ENCODE results near the gene TRIM9. TPM values are rescaled to one million over a fixed set of nuclear protein-coding genes. Genes with fewer than 3 reads are reported as not detected.

TRIM9 gene
- total and polyA plus RNA-seq, 9 of the 15 experiments (the other 6 are each of a cell fraction or from before 2014, with no cell fraction given), result 0.03 to 0.15 (median 0.04) TPM; not detected in 4

DNA sequence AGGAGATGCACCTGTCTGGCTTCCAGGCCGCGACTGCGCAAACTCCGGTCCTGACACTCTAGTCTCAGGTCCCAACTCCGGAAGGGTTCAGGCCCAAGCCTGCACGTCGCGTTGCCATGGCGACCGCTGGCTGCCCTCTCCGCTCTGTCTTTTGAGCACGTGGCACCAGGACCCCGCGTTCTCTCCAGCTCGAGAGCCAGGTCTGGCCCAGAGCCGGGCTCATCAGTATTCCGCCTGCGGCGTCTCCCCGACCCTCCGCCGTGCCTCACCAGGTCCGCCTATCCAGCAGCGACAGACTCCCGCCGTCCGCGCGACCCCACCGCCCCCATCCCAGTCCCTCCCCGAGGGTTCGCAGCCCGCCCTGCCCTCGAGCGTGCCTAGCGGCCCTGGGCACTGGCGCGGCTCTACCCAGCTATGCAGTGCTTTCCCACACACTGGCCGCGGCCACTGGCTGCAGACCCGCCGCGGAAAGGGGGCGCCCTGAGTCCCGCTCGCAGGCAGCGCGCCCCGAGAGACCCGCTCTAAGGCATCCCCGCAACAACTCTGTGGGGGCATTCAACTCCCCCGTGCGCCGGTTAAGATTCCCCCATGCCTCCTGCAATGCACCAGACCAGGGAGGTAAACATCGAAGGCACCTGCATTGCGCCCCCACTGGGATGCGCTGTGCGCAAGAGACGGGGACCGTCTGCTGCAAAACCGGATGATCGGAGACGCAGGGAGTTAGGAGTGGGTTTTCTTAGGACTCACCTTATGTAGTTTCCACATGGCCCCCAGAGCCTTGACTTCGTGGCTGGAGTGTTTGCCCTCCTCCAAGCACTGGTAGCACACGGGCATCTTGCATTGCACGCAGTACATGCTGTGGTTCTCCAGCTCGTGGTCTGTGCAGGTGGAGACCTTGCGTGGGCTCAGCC is 1.3 kb downstream of the TRIM9 start:
- no TSS peak for BruUV-seq (replicated peaks)
- H3K36me3 ChIP-seq (ENCODE audit: control insufficient read depth, insufficient read depth, low read length), result no peaks in the 10 kb centered on the region
- in situ Hi-C loops (cut with MboI) (no loop called here), intact Hi-C loops (cut with micrococcal nuclease) (no loop called here)
- no peak for ATAC-seq
- H4K20me1 ChIP-seq (replicated peaks; ENCODE audit: control insufficient read depth, insufficient read depth, low read length), result no peaks in the 10 kb centered on the region
- H3K4me1 ChIP-seq (replicated peaks in 1 of 2; ENCODE audit: control insufficient read depth in 2 of 2, insufficient read depth in 2 of 2, low read length in 2 of 2), result peaks cover 0 to 10% of the 10 kb centered on the region in 2 experiments; a peak in 2 of 5 replicates
- H3K9ac ChIP-seq (ENCODE audit: insufficient read depth in 1 of 2, low read depth in 2 of 2, low read length in 2 of 2), result no peak overlapping the region
- no peak for FAIRE-seq
- H2AFZ ChIP-seq (ENCODE audit: low read depth, low read length), result no peak overlapping the region
- H3K4me2 ChIP-seq (ENCODE audit: insufficient read depth, low read length), result no peak overlapping the region
- 62% methylated on average over 27 of the region's 68 CpGs for whole genome bisulfite sequencing (ENCODE audit: insufficient coverage, low coverage, missing lambda C conversion rate)
- H3K9me1 ChIP-seq (ENCODE audit: control insufficient read depth, insufficient read depth, low read length), result no peaks in the 10 kb centered on the region
- TF ChIP-seq ZNF23 (CRISPR knock-in tag; IDR thresholded peaks at IDR 0.05), result no peak
- no peak for TF ChIP-seq CBFA2T3 (IDR thresholded peaks at IDR 0.05)
- TF ChIP-seq TFAM (CRISPR knock-in tag; conservative IDR thresholded peaks at IDR 0.05), result no peak
- TF ChIP-seq RFX1 (IDR thresholded peaks at IDR 0.05), result peak; percentile 41; the same call in 1 of the 2 replicates
- TF ChIP-seq, protein P1, sequence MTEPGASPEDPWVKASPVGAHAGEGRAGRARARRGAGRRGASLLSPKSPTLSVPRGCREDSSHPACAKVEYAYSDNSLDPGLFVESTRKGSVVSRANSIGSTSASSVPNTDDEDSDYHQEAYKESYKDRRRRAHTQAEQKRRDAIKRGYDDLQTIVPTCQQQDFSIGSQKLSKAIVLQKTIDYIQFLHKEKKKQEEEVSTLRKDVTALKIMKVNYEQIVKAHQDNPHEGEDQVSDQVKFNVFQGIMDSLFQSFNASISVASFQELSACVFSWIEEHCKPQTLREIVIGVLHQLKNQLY (CRISPR knock-in tag; conservative IDR thresholded peaks at IDR 0.05), result no peak
- H3K79me2 ChIP-seq (ENCODE audit: control insufficient read depth, insufficient read depth, low read length), result no peaks in the 10 kb centered on the region
- CTCF ChIA-PET (ENCODE audit: low intra/inter-chr PET ratio), result no interaction called here
- DNase-seq (ENCODE audit: extremely low read depth in 1 of 4, low spot score in 3 of 4), result no peak
- POLR2A ChIA-PET, result no interaction called here
- H3K4me3 ChIP-seq, result no peak overlapping the region
- no peak overlapping the region for H3K27ac ChIP-seq (ENCODE audit: extremely low read depth, low read depth, low read length)
- H3K27me3 ChIP-seq (ENCODE audit: control insufficient read depth in 2 of 2, insufficient read depth in 2 of 2, low read length in 2 of 2), result no peaks in the 10 kb centered on the region; a peak in 1 of 5 replicates
- no peaks in the 10 kb centered on the region for H3K9me3 ChIP-seq (replicated peaks; ENCODE audit: control insufficient read depth, insufficient read depth, low read depth, low read length)

Measured in K562 (cell line).